NCI-H2107 treated with DMSO at 0.1 percent for 48 hours (cell line): ENCODE measurements around the gene TRRAP.
"Not testable (repeated sequence)": the region's sequence is repeated elsewhere in the genome, so short reads cannot be mapped to it uniquely, and the experiment has no call there.

ENCODE experiments used
- DNase-seq: peaks from one replicate; lab custom pipeline; 2025; ENCODE audit not compliant: unreplicated experiment; lab: John Stamatoyannopoulos, UW

TRRAP gene

GRCh38 chr7:99027841-99028240 lies 149.5 kb downstream of the TRRAP start:
- no peak for DNase-seq

DNA sequence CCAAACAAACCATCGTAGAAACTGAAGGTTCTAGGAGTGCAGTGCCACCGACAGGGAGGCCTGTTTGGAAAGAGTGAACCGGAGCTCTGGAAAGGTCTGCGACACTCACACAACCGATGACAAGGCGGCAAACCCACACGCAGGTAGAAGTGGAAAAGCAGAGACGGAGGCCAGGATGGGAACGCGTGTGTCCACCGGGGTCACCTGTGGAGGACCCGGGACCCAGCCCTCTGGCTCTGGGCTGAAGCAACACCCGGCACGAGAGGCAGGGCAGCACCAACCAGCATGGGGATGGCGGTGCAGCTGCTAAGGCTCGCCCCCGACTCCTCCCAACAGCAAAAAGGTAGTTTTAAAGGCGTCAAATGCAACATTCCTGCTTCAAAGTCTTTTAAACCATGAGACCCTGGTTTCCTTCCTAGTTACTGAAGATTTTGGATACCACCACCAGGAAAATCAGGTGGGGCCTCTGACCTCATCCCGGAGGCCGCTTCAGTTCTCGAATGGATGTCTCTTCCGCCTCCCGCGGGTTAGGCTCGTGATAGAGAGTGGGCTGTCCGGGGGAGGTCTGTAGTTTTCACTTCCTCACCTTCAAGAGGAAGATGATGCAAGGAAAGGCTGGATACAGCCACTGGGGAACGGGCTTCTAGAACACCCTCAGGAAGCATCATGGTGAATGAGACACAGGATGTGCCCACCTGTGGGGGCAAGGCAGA lies 150.1 kb downstream of the TRRAP start:
- no peak for DNase-seq

DNA sequence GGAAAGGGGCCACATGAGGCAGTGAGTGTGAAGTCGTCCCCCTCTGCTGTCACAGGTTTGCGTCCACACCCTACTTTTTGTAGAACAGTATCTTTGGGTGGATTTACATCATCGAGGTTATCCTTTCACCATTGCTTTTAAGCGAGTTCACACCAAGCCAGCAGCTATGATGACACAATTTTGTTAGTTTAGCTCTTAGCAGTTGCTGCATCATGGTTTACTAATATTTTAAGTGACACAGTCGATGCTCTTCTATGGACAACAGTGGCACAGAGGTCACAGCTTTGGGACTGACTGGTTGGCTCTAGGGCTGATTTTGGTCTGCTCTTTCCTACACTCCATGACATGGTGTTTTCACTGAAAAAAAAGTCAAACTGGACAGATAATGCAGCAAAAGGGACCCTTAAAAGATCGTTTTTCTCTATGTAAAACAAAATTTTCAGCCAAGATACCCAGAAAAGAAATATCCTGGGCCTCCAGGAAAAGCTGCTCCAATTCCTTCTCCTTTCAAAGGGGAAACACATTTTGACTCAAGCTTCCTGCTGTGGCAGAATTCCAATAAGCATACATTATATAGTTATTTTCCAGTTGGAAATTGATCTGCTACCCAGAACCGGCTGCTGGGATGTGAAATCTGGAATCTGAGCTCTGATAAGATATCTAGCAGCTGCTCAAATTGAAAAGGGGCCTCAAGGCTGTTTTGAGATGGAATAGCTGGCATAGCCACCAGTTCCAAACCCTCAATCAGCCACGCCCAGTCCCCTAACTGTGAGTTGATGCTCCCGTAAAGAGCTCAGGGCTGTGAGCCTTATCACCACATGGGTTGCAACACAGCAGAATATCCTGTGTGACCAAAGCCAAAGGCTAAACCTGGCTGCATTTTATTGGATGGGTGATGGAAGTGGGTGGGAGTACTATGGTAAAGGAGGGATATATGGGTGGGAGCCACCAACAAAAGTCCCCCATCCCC lies 151.4 kb downstream of the TRRAP start:
- no peak for DNase-seq

GRCh38 chr7:99030457-99030856 lies 152.1 kb downstream of the TRRAP start:
- no peak for DNase-seq

DNA sequence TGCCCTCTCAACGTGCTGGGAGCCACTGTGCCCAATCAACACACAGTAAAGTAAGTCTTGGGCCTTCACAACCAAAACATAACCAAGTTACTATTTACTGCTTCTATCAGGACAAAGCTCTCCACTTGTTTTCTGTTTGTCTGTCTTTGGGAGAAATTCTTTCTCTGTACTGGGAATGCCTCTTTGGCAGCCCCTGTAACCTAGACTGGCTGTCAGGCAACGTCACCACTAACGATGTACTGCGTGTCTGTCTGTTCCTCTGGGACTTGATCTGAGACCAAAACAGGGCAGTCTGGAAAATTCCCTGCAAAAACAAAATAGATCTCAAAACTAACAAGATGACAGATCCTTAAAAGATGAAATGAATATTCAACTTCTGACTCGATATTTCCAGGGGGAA lies 152.6 kb downstream of the TRRAP start:
- DNase-seq: no peak

- no peak for DNase-seq
These were observed 153.2 kb downstream of the TRRAP start for GRCh38 chr7:99031496-99031895.

GRCh38 chr7:99032928-99033327 lies 154.6 kb downstream of the TRRAP start:
- no peak for DNase-seq

- no peak for DNase-seq
These were observed 155.4 kb downstream of the TRRAP start for GRCh38 chr7:99033765-99034164.

DNA sequence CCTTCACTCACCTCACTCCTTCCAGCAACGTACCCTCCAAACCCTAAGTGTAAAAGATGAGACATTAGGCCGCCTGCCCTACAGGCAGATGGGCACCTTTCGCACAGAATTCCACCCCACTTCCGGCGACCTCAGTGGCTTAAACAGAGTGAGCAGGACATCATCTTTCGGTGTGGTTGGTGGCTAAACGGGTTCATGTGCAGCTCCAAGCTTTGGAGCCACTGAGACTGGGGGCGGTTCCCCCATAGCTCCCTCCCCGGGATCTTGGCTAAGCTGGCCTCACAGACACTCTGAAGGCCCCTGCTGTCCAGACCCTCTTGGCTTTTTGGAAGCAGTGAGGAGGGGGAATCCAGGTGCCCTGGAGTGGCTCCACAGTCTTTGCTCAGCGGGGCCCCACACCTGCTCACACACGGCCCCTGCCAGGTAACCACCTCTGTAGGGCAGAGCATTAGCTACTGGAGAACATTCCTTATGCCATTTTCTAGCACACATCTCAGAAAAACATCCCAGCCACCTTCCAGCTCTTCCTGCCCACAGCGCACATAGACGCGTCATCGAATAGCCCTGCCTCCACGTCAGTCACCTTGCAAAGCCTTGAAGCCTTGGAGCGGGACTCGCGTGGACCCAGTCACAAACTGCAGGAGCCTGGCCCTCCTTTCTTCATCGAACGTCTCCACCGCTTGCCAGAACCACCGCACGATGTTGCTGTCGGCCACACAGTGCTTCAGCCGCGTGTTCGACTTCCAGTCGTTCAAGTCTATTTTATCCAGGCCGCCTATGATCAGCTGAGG lies 156.8 kb downstream of the TRRAP start:
- no peak for DNase-seq

- DNase-seq: no peak
These were observed 157.6 kb downstream of the TRRAP start for GRCh38 chr7:99035723-99036545.

DNA sequence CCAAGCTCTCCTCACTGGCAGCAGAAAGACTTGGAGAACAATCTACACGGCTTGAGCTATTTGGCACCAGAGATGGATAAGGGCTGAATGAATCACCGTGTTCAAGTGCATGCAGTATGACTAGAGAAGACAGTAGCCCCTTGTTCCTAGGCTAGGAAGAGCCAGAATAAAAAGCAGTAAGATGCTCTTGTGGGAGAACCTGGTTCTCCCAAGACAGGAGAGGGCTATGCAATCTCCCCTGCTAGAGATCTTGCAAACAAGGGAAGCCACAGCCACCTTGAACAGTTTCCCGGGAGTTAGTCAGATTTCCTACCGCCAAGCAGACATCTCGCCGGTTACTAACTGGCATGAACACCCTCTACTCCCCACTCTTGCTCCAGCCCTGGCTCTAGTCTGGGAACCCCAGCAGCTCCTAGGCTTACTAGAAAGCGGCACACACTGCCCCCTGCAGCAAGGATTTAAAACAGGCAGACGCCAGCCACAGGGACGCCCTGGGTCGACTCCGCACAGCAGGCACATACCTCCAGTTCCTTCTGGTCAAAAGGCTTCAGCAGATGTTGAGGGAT lies 158.3 kb downstream of the TRRAP start:
- DNase-seq: no peak

DNA sequence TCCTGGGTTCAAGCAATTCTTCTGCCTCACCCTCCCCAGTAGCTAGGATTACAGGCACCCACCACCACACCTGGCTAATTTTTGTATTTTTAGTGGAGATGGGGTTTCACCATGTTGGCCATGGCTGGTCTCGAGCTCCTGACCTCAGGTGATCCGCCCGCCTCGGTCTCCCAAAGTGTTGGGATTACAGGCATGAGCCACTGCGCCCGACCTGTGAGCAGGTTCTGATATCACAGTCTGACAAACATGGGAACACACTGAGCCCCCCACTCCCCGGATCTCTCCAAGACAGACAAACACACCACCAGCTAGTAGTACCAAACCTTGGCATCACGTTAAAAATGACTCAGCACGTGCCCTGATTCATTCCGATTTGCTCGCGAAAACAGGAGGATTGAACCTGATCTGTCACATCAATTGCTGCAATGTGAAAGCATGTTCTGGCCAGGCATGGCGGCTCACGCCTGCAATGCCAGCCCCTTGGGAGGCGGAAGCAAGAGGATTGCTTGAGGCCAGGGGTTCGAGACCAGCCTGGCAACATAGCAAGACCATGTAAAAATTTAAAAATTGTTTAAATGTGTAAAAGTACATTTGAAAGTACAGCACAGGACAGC lies 159.1 kb downstream of the TRRAP start:
- DNase-seq: no peak

DNA sequence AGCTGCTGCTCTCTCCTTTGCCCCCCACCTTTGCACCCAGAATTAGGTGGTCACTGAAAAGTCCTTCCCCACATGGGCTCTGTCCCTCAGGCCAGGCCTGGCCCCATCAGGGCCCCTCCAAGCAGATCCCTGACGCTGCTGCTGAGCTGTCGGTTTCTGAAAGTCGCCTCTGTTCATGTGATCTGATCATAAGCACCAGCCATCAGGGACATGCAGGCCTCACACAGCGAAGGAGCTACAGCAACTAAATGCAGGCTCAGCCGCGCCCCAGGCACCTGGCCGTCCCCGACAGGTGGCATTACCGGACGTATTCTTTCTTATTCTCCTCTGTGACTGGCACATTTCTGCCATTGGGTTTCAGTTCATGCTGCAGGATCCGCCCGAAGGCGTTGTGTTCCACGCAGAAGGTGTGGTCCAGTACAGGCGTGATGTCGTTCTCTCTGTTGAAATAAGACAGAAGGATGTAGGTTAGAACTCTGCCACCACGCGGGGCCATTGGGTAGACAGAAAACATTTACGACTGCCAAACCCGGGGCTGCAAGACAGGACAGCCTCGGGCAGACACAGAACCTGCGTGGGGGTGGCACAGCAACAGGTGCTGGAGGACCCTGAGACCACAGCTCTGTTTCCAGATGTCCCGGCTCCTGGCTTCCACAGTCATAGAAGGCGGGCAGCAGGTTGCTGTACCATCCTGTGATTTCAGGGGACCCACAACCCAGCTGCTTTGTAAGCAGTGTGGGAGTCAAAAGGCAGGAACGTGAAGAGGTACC lies 159.9 kb downstream of the TRRAP start:
- no peak for DNase-seq

GRCh38 chr7:99039384-99039891 lies 161.1 kb downstream of the TRRAP start:
- no peak for DNase-seq

DNA sequence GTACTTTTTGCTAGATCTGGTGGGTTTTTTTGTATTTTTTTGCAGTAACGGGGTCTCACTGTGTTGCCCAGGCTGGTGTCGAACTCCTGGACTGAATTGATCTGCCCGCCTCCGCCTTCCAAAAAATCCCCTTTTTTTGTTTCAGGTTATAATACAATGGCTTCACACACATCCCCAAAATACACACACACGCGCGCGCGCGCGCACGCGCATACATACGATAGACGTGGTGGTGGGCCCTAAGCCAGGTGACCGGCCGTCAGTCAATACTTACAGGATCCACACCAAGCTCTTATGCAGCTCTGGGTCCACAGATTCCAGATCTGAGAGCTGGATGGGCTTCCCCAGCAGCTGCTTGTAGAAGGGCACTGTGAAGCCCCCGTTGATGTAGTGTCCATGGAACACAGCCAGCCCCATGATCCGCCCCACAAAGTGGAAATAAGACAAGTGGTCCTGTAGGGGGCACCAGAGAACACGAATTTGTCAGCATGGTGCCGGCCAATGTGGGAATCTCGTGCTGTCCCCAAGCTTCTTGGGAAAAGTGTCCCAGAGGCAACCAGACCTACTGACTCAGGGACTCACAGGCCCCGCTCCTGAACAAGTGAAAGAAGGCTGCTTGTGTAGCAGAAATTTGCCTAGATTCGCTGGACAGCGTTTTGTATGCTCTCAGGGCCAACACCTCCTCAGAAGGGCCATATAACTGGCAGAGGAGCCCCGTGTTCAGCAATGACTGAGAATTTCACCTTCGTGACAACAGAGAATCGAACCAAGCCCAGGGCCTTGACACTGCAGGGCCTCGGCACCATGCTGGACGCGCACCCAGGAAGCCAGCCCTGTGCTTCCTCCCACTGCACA lies 162.0 kb downstream of the TRRAP start:
- peak; percentile 39 for DNase-seq

- no peak for DNase-seq
These were observed 163.2 kb downstream of the TRRAP start for GRCh38 chr7:99041526-99041925.

GRCh38 chr7:99042957-99043356 lies 164.6 kb downstream of the TRRAP start:
- DNase-seq: no peak

GRCh38 chr7:99044858-99045257 lies 166.5 kb downstream of the TRRAP start:
- DNase-seq: not testable (repeated sequence)
